H1 (cell line): ENCODE measurements around the gene ABCF2. TPM values are rescaled to one million over a fixed set of nuclear protein-coding genes. Genes with fewer than 3 reads are reported as not detected.

Source experiments
- ATF2 ChIP-seq: IDR thresholded peaks from 2 replicates; pipeline ENCODE4 v1.6.1; 2012; ENCODE audit warnings: low read length, inconsistent platforms
- BACH1 ChIP-seq: IDR thresholded peaks from 2 replicates; pipeline ENCODE4 v1.6.1; 2012; ENCODE audit warnings: low read length, improper control_type of control experiment
- BCL11A ChIP-seq, 2 experiments: IDR thresholded peaks; one replicate each; pipeline ENCODE4 v1.6.1; 2011; ENCODE audit warnings: low read depth in 2 of 2, low read length in 2 of 2, mild to moderate bottlenecking in 2 of 2
- CHD2 ChIP-seq: IDR thresholded peaks from 2 replicates; pipeline ENCODE4 v1.6.1; 2012; ENCODE audit warnings: low read length, improper control_type of control experiment
- CTBP2 ChIP-seq: IDR thresholded peaks from 2 replicates; pipeline ENCODE4 v1.7.0; 2011; ENCODE audit warnings: borderline replicate concordance, mild to moderate bottlenecking, moderate library complexity, mixed read lengths, low read length; ENCODE audit not compliant: insufficient read depth, insufficient read length
- CTCF ChIP-seq, 3 experiments: IDR thresholded peaks; 1 replicate in 2 of 3; 2 replicates in 1 of 3; pipeline versions ENCODE4 v1.5.1 to v1.6.1; 2011; ENCODE audit warnings: low read length in 3 of 3, mild to moderate bottlenecking in 3 of 3, inconsistent platforms in 2 of 3, low read depth in 1 of 3, moderate library complexity in 1 of 3; ENCODE audit not compliant: insufficient read depth in 1 of 3; ENCODE audit errors: control extremely low read depth in 1 of 3
- EGR1 ChIP-seq: IDR thresholded peaks from 2 replicates; pipeline ENCODE4 v1.6.1; 2011; ENCODE audit warnings: low read depth, low read length, borderline replicate concordance
- EP300 ChIP-seq, 2 experiments: IDR thresholded peaks; 1 replicate in 1 of 2; 2 replicates in 1 of 2; pipeline ENCODE4 v1.6.1; 2011 to 2012; ENCODE audit warnings: low read depth in 2 of 2, low read length in 2 of 2, mild to moderate bottlenecking in 2 of 2, borderline replicate concordance in 1 of 2, inconsistent platforms in 1 of 2, moderate library complexity in 1 of 2
- JUND ChIP-seq: IDR thresholded peaks from 2 replicates; pipeline ENCODE4 v1.6.1; 2011; ENCODE audit warnings: mild to moderate bottlenecking, improper control_type of control experiment, low read length
- KDM1A ChIP-seq: fragments of 200-600, 300-600 bp; sonication (generic); IDR thresholded peaks from 2 replicates; pipeline ENCODE4 v1.7.1; 2016; ENCODE audit warnings: mild to moderate bottlenecking, low read length, borderline replicate concordance
- MAFK ChIP-seq: IDR thresholded peaks from 2 replicates; pipeline ENCODE4 v1.6.1; 2012; ENCODE audit warnings: low read depth, mild to moderate bottlenecking, improper control_type of control experiment, low read length
- POLR2A ChIP-seq, 2 experiments: IDR thresholded peaks; 1 replicate in 1 of 2; 2 replicates in 1 of 2; pipeline ENCODE4 v1.6.1; 2011; ENCODE audit warnings: low read depth in 2 of 2, low read length in 2 of 2, mild to moderate bottlenecking in 2 of 2; ENCODE audit errors: control extremely low read depth in 1 of 2
- POLR2AphosphoS5 ChIP-seq: IDR thresholded peaks from 2 replicates; pipeline ENCODE4 v1.6.1; 2011; ENCODE audit warnings: low read depth, low read length
- RFX5 ChIP-seq: IDR thresholded peaks from 2 replicates; pipeline ENCODE4 v1.6.1; 2011; ENCODE audit warnings: low read depth, low read length, improper control_type of control experiment, borderline replicate concordance
- SAP30 ChIP-seq: fragments of 300-600 bp; sonication (generic); IDR thresholded peaks from 2 replicates; pipeline ENCODE4 v1.7.1; 2012; ENCODE audit warnings: low read length, moderate library complexity, mild to moderate bottlenecking, inconsistent platforms; ENCODE audit not compliant: insufficient read depth, insufficient replicate concordance
- SP2 ChIP-seq: IDR thresholded peaks from 2 replicates; pipeline ENCODE4 v1.6.1; 2012; ENCODE audit warnings: mild to moderate bottlenecking, low read length, inconsistent platforms
- SP4 ChIP-seq: IDR thresholded peaks from 2 replicates; pipeline ENCODE4 v1.6.1; 2012; ENCODE audit warnings: low read length, inconsistent platforms
- SUZ12 ChIP-seq: fragments of 200-600 bp; sonication (generic); IDR thresholded peaks from 2 replicates; pipeline ENCODE4 v1.6.1; 2012; ENCODE audit warnings: mild to moderate bottlenecking, inconsistent platforms, low read length, moderate library complexity, mixed read lengths
- TAF7 ChIP-seq: optimal IDR thresholded peaks from 2 replicates; pipeline ENCODE3; 2011; ENCODE audit warnings: low read depth, mild to moderate bottlenecking, inconsistent platforms, low read length, moderate library complexity, borderline replicate concordance
- YY1 ChIP-seq: IDR thresholded peaks from 2 replicates; pipeline ENCODE4 v1.6.1; 2011; ENCODE audit warnings: low read depth, mild to moderate bottlenecking, low read length
- polyA plus RNA-seq, 7 experiments: library from polyadenylated mRNA; depleted of rRNA in 3 of 7; stranded (reverse) in 5 of 7; unstranded in 2 of 7; fragments of >200 nt in 5 of 7; fragments of 200-250 nt in 2 of 7; gene quantifications; 1 replicate in 5 of 7; 2 replicates in 1 of 7; 4 replicates in 1 of 7; pipeline versions ENCODE4 v1.2.1 to v1.2.3, GENCODE V29; 2011 to 2013; ENCODE audit warnings: missing spikeins in 2 of 7, mixed read lengths in 2 of 7
- total RNA-seq: library from RNA; stranded (reverse); fragmentation: NEBNext Ultra II Directional; extraction: Animal tissue kit (Norgen Biotek cat#: 25700); gene quantifications from 2 replicates; pipeline ENCODE4 v1.2.1, GENCODE V29; 2021

ABCF2 gene
- total and polyA plus RNA-seq, 2 of the 8 experiments (the other 6 are each of a cell fraction or from before 2014, with no cell fraction given) = 28.0 to 55.0 TPM

GRCh38 chr7:151232091-151232916, 5.3 kb upstream of the ABCF2 start, which contains the start of gene CHPF2 (continued):
- no peak for TF ChIP-seq CTBP2
- TF ChIP-seq CTCF (IDR thresholded peaks at IDR 0.05; ENCODE audit: control extremely low read depth in 1 of 3, insufficient read depth in 1 of 3, low read depth in 1 of 3, low read length in 3 of 3) = no peak
- TF ChIP-seq EP300 (IDR thresholded peaks at IDR 0.05; ENCODE audit: borderline replicate concordance in 1 of 2, low read depth in 2 of 2, low read length in 2 of 2) = no peak
- TF ChIP-seq BCL11A (IDR thresholded peaks at IDR 0.05; ENCODE audit: low read depth in 2 of 2, low read length in 2 of 2) = no peak
- peak; percentile 36; the same call in 1 of the 2 replicates for TF ChIP-seq BACH1
- no peak for TF ChIP-seq KDM1A
- no peak for TF ChIP-seq SP4
- 0 out of 2 replicates have a peak, but pooled peaks have one; percentile 2 for TF ChIP-seq YY1
- no peak for TF ChIP-seq JUND
- TF ChIP-seq POLR2A (IDR thresholded peaks at IDR 0.05; ENCODE audit: control extremely low read depth in 1 of 2, low read depth in 2 of 2, low read length in 2 of 2) = peak in 1 of 2 experiments; percentile 75; a peak in 2 of 3 replicates
- peak; percentile 59; the same call in 1 of the 2 replicates for TF ChIP-seq SP2
- no peak for TF ChIP-seq SAP30
- TF ChIP-seq TAF7 = no peak
- no peak for TF ChIP-seq RFX5
- no peak for TF ChIP-seq MAFK
- no peak for TF ChIP-seq ATF2
- TF ChIP-seq CHD2 = no peak
- peak; percentile 62; the same call in 1 of the 2 replicates for TF ChIP-seq POLR2AphosphoS5
- no peak for TF ChIP-seq EGR1
- TF ChIP-seq SUZ12 = 0 out of 2 replicates have a peak, but pooled peaks have one; percentile 26
- TF ChIP-seq, all 59 proteins: peak for 14
